Muscle of arm (tissue), 12 donors: Measurements from ENCODE around the gene CDCA7L. TPM values are rescaled to one million over a fixed set of nuclear protein-coding genes. Genes with fewer than 3 reads are reported as not detected.
"Not testable (repeated sequence)": the region's sequence is repeated elsewhere in the genome, so short reads cannot be mapped to it uniquely, and the experiment has no call there.

ENCODE experiments used
- DNase-seq: peaks from one replicate; pipeline ENCODE4 v3.0.0-alpha.2; 2013
- polyA plus RNA-seq, 12 donors: library from polyadenylated mRNA; unstranded; fragments of 120-200 nt; gene quantifications; one replicate each; pipeline ENCODE4 v1.2.1, GENCODE V29; 2013; ENCODE audit not compliant: insufficient read length in 12 of 12

The CDCA7L gene
- polyA plus RNA-seq, 12 donors, result 15.5 to 36.1 (median 26.1) TPM; not detected in 1

DNA sequence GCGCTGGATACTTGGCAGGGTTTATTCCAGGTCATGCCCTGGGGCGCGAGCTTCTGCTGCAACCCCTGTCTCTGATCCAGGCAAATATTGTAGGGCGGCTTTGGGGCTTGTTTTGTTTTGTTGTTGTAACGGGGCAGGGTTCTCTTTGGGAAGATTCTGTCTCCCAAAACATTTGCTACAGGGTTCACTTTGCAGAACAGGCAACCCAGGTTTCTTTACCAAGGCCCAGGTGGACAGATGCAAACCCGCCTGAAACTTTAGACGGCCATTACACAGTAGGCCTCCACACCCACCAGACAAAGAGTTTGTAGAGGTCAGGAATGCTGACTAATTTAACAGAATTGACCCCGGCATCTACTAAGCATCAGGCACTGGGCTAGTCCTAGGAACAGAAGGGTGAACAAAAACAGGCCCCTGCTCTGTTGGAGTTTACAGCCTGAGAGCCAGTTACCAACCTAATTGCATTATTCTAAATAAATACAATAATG lies 567 bp upstream of the CDCA7L start:
- DNase-seq, result no peak

DNA sequence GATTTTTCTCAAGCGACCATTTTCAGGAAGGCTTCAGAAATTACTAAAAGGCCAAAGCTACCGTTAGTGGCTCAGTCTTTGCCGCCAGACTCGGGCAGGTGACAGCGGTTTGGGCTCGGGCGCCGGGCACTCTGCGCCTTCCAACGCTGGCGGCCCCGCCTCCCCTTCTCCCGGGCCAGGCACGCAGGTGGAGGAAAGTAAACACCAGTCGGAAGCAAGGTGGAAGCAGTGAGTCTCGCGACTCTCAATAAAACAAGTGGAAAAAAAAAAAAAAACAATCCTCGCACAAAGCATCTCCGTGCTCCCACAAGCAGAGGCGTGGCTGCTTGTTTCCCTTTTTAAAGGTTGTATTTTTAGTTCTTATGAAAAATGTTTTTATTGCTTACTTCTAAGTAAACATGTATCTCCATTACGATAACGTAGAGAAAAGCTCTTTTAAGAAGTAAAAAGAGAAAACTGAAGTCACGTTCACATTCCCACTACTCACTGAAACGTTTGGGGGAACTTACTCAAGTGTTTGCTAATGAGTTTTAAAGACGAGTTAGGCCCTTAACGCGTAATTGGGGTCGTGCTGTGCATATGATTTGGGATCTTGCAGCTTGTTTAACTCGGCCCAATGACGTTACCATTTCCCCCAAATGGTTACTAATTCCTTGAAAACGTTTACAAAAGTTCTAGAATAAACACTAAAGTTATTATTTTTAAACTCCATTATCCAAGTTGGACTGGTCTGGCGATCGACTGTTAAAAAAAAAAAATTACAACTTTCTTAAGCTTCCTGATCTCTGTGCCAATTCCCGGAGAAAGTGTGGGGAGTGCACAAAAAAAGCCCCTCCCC lies 864 bp downstream of the CDCA7L start:
- DNase-seq, result peak; percentile 64

DNA sequence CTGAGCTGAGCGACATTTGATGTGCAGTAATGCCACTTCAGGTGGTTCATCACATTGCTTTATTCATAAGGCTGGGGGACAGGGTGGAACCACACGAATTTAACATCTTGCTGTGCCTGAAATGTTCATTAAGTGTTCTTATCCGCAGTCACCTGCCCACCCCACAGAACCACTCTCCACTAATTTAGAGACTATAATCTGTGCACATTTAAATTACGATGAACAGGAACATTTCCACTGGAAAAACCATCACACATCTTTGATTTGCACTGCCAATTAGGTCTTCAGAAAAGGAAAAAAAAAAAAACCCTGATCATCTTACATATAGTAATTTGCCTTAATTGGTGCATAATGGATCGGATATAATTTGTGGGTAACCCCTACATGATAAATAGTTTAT lies 2.3 kb downstream of the CDCA7L start:
- DNase-seq, result no peak

DNA sequence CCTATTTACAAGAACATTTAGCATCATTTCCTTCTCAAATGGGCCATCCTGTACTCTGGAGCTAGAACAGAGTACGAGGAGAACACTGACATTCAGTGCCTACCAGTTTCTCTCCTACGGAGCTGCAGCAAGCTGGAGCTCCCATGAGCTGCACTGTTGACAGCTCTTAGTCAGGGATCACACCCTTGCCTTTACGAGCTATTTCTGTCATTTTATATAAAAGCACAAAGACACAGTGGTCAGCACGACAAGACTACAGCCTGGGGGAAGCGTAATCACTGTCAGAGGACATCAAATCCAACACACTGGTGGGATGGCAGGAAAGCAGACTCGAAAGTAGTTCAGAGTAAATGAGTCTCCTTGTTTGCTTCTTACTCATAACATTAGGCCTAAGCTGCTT lies 2.7 kb downstream of the CDCA7L start:
- no peak for DNase-seq

DNA sequence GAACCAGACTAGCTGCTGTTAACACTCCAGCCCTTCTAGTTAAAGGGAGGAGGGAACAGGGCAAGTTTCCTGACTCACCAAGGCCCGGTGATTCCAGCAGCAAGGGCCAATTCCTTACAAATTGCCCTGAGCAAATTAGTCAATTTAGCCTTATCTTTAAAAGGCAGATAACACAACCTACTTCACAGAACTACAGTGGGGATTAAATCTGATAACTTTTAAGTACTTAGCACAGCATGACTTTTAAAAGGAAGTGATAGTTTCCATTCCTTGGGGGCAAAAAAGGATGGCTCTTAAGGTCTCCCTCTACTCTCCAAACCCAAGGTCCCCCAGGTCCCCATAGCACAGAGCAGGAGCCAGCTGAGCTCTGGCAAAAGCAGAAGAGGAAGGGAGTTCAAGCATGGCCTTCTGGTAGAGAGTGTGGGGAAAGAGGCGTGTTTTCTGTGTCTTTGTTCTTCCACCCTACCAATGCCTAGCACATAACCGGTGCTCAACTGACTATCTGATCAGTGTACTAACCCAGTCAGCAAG lies 4.0 kb downstream of the CDCA7L start:
- DNase-seq, result no peak

DNA sequence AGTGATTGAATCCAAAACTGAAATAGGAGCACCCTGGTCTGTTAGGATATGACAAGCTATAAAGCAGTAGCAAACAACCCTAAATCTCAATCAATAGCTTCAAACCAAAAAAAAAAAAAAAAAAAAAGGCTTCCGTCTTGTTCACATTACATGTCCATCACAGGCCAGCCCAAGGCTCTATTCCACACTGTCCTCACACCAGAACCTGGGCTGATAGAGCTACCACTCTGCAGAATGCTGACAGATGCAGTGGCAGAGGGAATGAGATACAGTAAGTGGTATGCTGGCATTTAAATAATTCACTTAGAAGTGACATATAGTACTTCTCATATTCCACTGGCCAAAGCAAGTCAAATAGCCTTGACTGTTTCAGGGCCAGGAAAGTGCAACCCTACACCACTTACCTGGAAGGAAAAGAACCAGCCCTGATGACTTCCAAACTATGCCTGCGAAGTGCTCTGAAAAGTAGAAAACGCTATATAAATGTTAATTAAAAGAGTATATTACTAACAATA lies 5.8 kb downstream of the CDCA7L start:
- DNase-seq, result no peak

- DNase-seq, result no peak
These were observed 6.4 kb downstream of the CDCA7L start for GRCh38 chr7:21939136-21939857.

GRCh38 chr7:21938463-21938862 lies 7.2 kb downstream of the CDCA7L start:
- DNase-seq, result no peak

DNA sequence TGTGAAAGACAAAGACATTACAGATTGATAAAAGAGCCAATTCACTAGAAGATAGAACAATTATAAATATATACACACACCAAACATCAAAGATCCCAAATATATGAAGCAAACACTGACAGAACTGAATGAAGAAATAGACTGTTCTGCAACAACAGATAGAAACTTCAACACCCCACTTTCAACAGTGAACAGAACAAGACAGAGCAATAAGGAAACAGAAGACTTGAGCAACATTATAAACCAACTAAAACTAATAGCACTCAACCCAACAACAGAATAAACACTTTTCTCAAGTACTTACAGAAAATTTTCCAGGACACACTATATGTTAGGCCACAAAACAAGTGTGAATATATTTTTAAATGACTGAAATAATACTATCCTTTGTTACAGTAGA lies 10.9 kb downstream of the CDCA7L start:
- no peak for DNase-seq

- not testable (repeated sequence) for DNase-seq
These were observed 12.4 kb downstream of the CDCA7L start for GRCh38 chr7:21933293-21933692.

GRCh38 chr7:21927693-21928092 lies 18.0 kb downstream of the CDCA7L start:
- no peak for DNase-seq

- no peak for DNase-seq
These were observed 19.3 kb downstream of the CDCA7L start for GRCh38 chr7:21926448-21926847.

GRCh38 chr7:21923658-21924057 lies 22.0 kb downstream of the CDCA7L start:
- no peak for DNase-seq

- DNase-seq, result no peak
These were observed 23.1 kb downstream of the CDCA7L start for GRCh38 chr7:21922605-21923004.

GRCh38 chr7:21920936-21921335 lies 24.8 kb downstream of the CDCA7L start:
- no peak for DNase-seq

DNA sequence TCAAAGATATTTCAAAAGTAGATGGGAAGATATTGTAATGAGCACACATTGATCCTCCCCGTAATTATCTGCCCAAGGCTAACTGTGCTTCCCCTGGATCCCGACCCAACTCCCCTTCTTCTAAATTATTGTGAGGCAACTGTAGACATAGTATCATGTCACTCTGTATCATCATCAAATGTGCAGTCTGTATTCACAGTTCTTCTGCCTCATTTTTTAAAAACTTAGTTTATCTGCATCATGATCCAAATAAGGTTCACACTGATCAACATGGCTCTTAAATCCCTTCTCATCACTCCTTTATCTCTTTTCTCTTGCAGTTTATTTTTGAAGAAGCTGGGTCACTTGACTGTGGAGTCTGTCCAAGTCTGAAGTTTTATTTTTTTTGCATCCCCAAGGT lies 27.5 kb downstream of the CDCA7L start:
- no peak for DNase-seq

- no peak for DNase-seq
These were observed 29.1 kb downstream of the CDCA7L start for GRCh38 chr7:21916629-21917028.

DNA sequence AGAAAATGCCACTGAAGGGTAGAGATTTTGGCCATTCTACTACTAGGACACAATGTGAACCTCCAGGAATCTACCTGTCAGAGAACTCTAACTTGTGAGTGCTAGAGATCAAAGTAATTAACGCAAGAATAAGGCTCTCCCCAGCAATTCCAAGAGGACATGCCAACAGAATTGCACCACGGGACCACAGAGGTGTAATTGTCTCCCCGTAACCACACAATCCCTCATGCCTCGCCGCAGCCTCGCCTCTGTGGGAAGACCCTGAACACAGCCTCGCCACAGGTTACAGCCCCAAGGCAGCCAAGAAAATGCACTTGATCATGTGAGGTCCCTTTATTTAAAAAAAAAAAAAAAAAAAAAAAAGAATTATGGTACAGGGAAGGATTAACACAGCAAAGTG lies 29.5 kb downstream of the CDCA7L start:
- no peak for DNase-seq

DNA sequence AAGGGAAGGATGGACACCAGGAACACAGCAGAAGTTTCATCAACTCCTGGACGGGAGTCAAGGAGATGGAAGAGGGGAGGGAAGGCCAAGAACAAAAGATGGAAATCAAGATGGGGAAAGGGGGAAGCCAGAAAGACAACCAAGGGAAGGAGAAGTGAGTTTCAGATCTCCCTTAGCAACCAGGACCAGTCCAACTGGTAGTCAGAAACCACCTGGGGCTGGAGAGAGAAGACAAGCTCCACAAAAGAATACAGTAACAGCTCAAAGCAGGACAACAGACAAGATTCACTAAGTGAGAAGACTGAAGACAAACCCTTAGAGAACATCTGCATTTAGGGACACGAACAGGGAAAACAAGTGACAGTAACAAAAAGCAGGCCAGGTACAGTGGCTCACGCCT lies 30.6 kb downstream of the CDCA7L start:
- no peak for DNase-seq

GRCh38 chr7:21914671-21915070 lies 31.0 kb downstream of the CDCA7L start:
- no peak for DNase-seq

DNA sequence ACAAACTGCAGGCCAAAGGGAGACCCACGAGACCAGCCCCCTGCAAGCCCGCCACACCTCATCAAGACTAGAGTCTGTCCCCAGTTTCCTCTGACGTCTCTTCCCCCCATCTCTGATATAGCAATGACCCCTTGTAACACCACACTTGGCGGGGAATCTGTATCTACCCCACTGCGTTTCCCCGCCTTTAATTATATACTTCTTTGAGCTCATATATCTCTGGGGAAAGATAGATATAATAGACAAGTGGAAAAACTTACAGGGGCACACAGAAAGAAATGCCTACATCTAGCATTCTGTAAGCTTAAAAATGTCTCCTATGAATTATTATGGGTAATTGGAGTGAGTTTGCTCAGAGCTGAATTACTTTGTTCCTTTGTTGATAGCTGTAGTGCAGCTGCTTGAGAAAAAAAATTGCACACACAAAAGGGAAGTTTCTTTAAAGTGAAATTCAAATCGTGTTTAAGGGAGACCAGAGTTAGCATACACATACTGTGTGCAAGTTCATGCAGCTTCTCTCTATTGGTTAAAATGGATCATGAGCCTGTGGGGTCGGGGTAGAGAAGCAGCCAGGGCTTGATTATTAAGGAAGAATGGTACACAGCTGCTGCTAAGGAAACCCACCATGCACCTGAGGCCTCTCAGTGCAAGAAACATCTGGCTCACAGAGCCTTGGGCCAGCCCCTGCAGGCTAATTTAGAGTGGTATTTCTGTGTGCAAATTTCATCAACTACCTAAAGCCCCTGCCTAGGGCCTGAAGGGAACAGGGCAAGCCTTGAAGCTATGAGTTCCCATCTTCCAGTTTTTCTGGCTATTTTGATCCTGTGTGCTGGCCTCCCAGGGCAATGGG lies 32.5 kb downstream of the CDCA7L start:
- no peak for DNase-seq

GRCh38 chr7:21912305-21912704 lies 33.4 kb downstream of the CDCA7L start:
- DNase-seq, result peak; percentile 22
